Panc1 (cell line): ENCODE results near the gene SERGEF. TPM values are rescaled to one million over a fixed set of nuclear protein-coding genes. Genes with fewer than 3 reads are reported as not detected.

Experiments used
- ATAC-seq: fragments of 200-7000 bp; cut with Tn5 transposase; 2 replicates; pipeline ENCODE4 v1.9.1; 2020; ENCODE audit warnings: mild to moderate bottlenecking, moderate library complexity
- BruUV-seq: library from RNA; stranded (reverse); fragments of 400-500 nt; replicated peaks from 2 replicates; lab custom pipeline; 2021; lab: Mats Ljungman, UMichigan
- CTCF ChIA-PET: fragments of 300-600 bp; sonication (Branson Sonifier 250); formaldehyde crosslinking; loops from one replicate; lab custom pipeline; 2022; ENCODE audit warnings: antibody characterized with exemption; lab: Charles Lee
- POLR2A ChIA-PET: fragments of 300-600 bp; sonication (Branson Sonifier 250); formaldehyde crosslinking; loops from one replicate; lab custom pipeline; 2022; ENCODE audit warnings: antibody characterized with exemption; lab: Charles Lee
- DNase-seq: peaks from one replicate; pipeline ENCODE4 v3.0.0-alpha.2; 2010; ENCODE audit warnings: low read depth, low spot score
- H3K27ac ChIP-seq: 2 replicates; pipeline ENCODE4 v1.5.1; 2011; ENCODE audit warnings: mild to moderate bottlenecking, low read length, inconsistent platforms
- H3K27me3 ChIP-seq: fragments of 200-500 bp; sonication (Bioruptor generic); 2 replicates; pipeline ENCODE4 v1.6.0; 2014; ENCODE audit warnings: low read length, inconsistent platforms; ENCODE audit not compliant: control insufficient read depth, insufficient read depth
- H3K36me3 ChIP-seq: fragments of 200-500 bp; sonication (Bioruptor generic); 2 replicates; pipeline ENCODE4 v1.5.1; 2014; ENCODE audit warnings: inconsistent platforms, mild to moderate bottlenecking, low read length, moderate library complexity; ENCODE audit not compliant: control insufficient read depth, insufficient read depth
- H3K4me1 ChIP-seq: 2 replicates; pipeline ENCODE4 v1.5.1; 2011; ENCODE audit warnings: inconsistent platforms, mild to moderate bottlenecking, low read length, moderate library complexity; ENCODE audit not compliant: control insufficient read depth, insufficient read depth
- H3K4me3 ChIP-seq, 2 experiments: 2 replicates each; pipeline ENCODE4 v1.5.1; 2011 to 2012; ENCODE audit warnings: low read depth in 2 of 2, low read length in 2 of 2, mild to moderate bottlenecking in 2 of 2, inconsistent platforms in 1 of 2, moderate library complexity in 1 of 2
- H3K9me3 ChIP-seq: fragments of 200-500 bp; sonication (Bioruptor generic); 2 replicates; pipeline ENCODE4 v1.5.1; 2014; ENCODE audit warnings: low read depth, mild to moderate bottlenecking, inconsistent platforms, low read length, moderate library complexity; ENCODE audit not compliant: control insufficient read depth, insufficient read depth
- POLR2AphosphoS5 ChIP-seq: IDR thresholded peaks from 2 replicates; pipeline ENCODE4 v1.6.1; 2012; ENCODE audit warnings: mild to moderate bottlenecking, low read depth, low read length, moderate library complexity
- REST ChIP-seq, 2 experiments: IDR thresholded peaks; 2 replicates each; pipeline ENCODE4 v1.6.1; 2011 to 2012; ENCODE audit warnings: low read depth in 2 of 2, control low read depth in 1 of 2, low read length in 1 of 2, mild to moderate bottlenecking in 1 of 2, moderate library complexity in 1 of 2; ENCODE audit not compliant: insufficient read depth in 1 of 2
- SIN3A ChIP-seq: IDR thresholded peaks from 2 replicates; pipeline ENCODE4 v1.6.1; 2012; ENCODE audit warnings: low read depth, mild to moderate bottlenecking, low read length, moderate library complexity, borderline replicate concordance; ENCODE audit not compliant: insufficient read depth
- TCF7L2 ChIP-seq: IDR thresholded peaks from 2 replicates; pipeline ENCODE4 v1.6.1; 2011; ENCODE audit warnings: mild to moderate bottlenecking, low read depth, low read length, inconsistent platforms
- in situ Hi-C: cut with HindIII; loops from 2 replicates; pipeline ENCODE4 v1.10.0; 2016; ENCODE audit warnings: low sequenced_read_pairs, low pct_unique_long_range_greater_than_20kb
- intact Hi-C: fragments of 100-400 bp; cut with micrococcal nuclease; formaldehyde crosslinking; loops from one replicate; pipeline ENCODE4 v1.10.0; 2022; ENCODE audit not compliant: unreplicated experiment
- total RNA-seq: library from RNA; stranded (reverse); gene quantifications from one replicate; pipeline ENCODE4 v1.2.1, GENCODE V29; 2021; ENCODE audit not compliant: unreplicated experiment
- TF ChIP-seq, protein P1 (sequence below): fragments of 450-650 bp; IDR thresholded peaks from 2 replicates; pipeline ENCODE4 v1.5.1; 2017; ENCODE audit warnings: mild to moderate bottlenecking

Gene SERGEF
- total RNA-seq, 1 experiment from 2014 or later = 35.5 TPM

DNA sequence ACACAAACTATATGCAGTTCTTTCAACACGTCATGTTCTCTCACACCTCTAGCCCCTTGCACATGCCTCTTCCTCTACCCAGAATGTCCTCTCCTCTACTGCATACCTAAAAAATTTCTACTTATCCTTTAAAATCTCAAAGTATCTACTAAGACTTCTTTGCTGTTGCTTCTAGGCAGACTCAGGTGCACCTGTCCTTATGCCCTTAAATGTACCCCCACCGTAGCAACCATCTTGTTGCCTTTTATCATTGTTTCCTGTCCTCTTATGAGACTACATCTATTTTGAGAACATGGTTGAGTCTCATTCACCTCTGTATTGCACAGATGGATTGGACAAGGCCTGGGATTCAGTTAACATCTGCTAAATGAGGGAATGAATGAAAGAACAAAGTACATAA, 134.1 kb downstream of the SERGEF start:
- H3K27me3 ChIP-seq = no peaks in the 10 kb centered on the region

DNA sequence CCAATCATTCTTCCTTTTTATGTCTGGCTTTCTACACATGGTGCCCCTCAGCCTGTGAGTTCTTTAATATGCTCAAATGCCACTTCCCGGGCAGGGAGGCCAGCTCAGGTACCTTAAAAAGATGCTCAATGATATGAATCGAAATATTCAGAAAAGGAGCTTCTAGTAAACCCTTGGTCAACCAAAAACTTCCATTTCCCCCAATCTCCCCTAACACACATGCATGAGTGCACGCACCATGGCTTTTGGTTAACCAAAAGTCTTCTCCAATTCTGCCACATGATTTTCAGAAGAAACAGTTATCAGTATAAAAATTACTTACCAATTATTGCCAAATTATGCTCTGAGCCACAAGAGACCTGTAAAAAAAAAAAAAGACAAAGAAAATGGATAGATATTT, 135.0 kb downstream of the SERGEF start:
- in situ Hi-C loops = no loop called here
- no peaks in the 10 kb centered on the region for H3K36me3 ChIP-seq

More for the DNA sequence above, 134.1 kb downstream of the SERGEF start:
- ChIA-PET CTCF (no interaction called here), POLR2A (interaction anchor here (0.7 kb wide), 1 partner anchor 51 kb away, joined by 5 read pairs; no protein-coding TSS in a partner anchor)
- no peak overlapping the region for H3K27ac ChIP-seq
- DNase-seq (no peak), ATAC-seq (no peak)
- H3K36me3 ChIP-seq = no peaks in the 10 kb centered on the region
- TF ChIP-seq POLR2AphosphoS5 = no peak
- TF ChIP-seq REST (IDR thresholded peaks at IDR 0.05; ENCODE audit: insufficient read depth in 1 of 2, low read depth in 2 of 2, low read length in 1 of 2) = no peak
- TF ChIP-seq TCF7L2 = no peak
- TF ChIP-seq SIN3A = no peak
- TF ChIP-seq, protein P1, sequence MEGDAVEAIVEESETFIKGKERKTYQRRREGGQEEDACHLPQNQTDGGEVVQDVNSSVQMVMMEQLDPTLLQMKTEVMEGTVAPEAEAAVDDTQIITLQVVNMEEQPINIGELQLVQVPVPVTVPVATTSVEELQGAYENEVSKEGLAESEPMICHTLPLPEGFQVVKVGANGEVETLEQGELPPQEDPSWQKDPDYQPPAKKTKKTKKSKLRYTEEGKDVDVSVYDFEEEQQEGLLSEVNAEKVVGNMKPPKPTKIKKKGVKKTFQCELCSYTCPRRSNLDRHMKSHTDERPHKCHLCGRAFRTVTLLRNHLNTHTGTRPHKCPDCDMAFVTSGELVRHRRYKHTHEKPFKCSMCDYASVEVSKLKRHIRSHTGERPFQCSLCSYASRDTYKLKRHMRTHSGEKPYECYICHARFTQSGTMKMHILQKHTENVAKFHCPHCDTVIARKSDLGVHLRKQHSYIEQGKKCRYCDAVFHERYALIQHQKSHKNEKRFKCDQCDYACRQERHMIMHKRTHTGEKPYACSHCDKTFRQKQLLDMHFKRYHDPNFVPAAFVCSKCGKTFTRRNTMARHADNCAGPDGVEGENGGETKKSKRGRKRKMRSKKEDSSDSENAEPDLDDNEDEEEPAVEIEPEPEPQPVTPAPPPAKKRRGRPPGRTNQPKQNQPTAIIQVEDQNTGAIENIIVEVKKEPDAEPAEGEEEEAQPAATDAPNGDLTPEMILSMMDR = no peak
- in situ Hi-C loops = no loop called here
- H3K4me3 ChIP-seq = no peak overlapping the region
- intact Hi-C loops = no loop called here
- no TSS peak for BruUV-seq
- H3K9me3 ChIP-seq = no peaks in the 10 kb centered on the region
- H3K4me1 ChIP-seq = no peaks in the 10 kb centered on the region

More for the DNA sequence above, 135.0 kb downstream of the SERGEF start:
- ATAC-seq (no peak), DNase-seq (no peak)
- Histone ChIP-seq H3K27me3 (no peaks in the 10 kb centered on the region), H3K4me3 (no peak overlapping the region), H3K4me1 (no peaks in the 10 kb centered on the region), H3K27ac (no peak overlapping the region), H3K9me3 (no peaks in the 10 kb centered on the region)
- ChIA-PET CTCF (no interaction called here), POLR2A (interaction anchor here (0.7 kb wide), 1 partner anchor 52 kb away, joined by 5 read pairs; no protein-coding TSS in a partner anchor)
- TF ChIP-seq REST (IDR thresholded peaks at IDR 0.05; ENCODE audit: insufficient read depth in 1 of 2, low read depth in 2 of 2, low read length in 1 of 2) (no peak), POLR2AphosphoS5 (no peak), SIN3A (no peak), TCF7L2 (no peak)
- TF ChIP-seq, protein P1 = no peak
- BruUV-seq = no TSS peak
- intact Hi-C loops = no loop called here
